ENCODE measurements around the gene ZNF488.
A peak's percentile ranks its signal among the peaks of the same experiment; 100 is the strongest.

ZNF488 gene

DNA sequence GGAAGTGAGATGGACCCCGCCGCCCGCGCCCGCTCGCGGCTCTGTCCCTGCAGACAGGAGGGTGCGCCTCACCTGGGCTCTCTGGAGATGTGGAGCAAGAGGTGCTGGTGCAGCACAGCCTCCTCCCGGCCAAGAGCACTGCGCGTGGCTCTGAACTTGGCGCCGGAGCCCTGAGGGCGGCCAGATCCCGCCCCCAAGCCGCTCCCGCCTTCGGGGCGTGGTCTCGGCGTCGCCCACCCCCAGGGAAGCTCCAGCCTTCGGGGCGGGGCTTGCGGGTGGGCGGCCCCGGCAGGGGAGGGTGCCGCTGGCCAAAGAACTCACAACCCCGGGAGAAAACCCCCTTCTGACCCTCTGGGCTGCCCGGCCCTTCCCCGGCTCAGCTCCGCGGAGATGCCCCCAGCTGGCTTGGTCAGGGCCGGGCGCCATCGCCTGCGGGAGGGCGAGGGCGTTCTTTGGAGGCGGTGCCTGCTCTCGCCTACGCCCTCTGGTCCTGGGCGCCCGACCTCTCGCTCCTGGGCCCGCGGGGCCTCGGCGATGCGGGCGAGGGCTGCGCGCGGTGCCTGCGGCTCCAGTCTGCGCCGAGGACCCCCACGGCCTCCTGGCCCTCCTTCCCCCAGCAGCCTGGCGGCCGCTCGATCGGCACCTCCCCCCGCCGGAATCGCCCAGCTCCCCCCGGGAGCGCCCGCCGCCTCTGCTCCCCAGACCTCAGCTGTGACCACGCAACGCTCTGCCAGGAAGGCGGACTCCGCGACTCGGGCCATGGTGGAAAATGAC is at the start of gene ZNF488:
TSS of gene ZNF488 (minus strand) at position 146 of the 774 bp plus-strand sequence. CDS start 15,464 bp downstream, outside the sequence.
- peak within 1 kb of the TSS; percentile 79 for H3K4me2 ChIP-seq (ENCODE audit: low read length)
- H3K9me2 ChIP-seq (replicated peaks; ENCODE audit: control insufficient read depth, low read length), result no peaks in the 10 kb centered on the region
- no peaks in the 10 kb centered on the region for H3K36me3 ChIP-seq (ENCODE audit: control insufficient read depth, low read length)
- peaks cover 22% of the 10 kb centered on the region for H3K27me3 ChIP-seq (ENCODE audit: control insufficient read depth, low read length)
- H3K79me2 ChIP-seq (ENCODE audit: control insufficient read depth, low read length), result no peaks in the 10 kb centered on the region
- H3K4me1 ChIP-seq (ENCODE audit: control insufficient read depth, low read length), result peaks cover 13% of the 10 kb centered on the region
- H3K27ac ChIP-seq (ENCODE audit: low read depth, low read length), result no peak within 1 kb of the TSS
- no peaks in the 10 kb centered on the region; the same call in 1 of the 2 replicates for H4K20me1 ChIP-seq (ENCODE audit: control insufficient read depth, insufficient read depth, low read depth, low read length)
- no peaks in the 10 kb centered on the region for H3F3A ChIP-seq (ENCODE audit: control insufficient read depth, insufficient read depth)
- TF ChIP-seq EZH2phosphoT487 (IDR thresholded peaks at IDR 0.05; ENCODE audit: borderline replicate concordance, low read length) (no peak), CTCF (IDR thresholded peaks at IDR 0.05; ENCODE audit: low read depth, low read length, poor library complexity, severe bottlenecking) (no peak)
- H3K9me3 ChIP-seq (ENCODE audit: control insufficient read depth, insufficient read depth, low read length), result no peaks in the 10 kb centered on the region
- peak within 1 kb of the TSS; percentile 78 for H3K4me3 ChIP-seq (ENCODE audit: low read length)

GRCh38 chr10:47425813-47426419 is 41.8 kb upstream of the ZNF488 start:
- no peak overlapping the region for H3K27ac ChIP-seq (ENCODE audit: low read depth, low read length)
- H3K4me3 ChIP-seq (ENCODE audit: low read length), result no peak overlapping the region
- TF ChIP-seq EZH2phosphoT487 (IDR thresholded peaks at IDR 0.05; ENCODE audit: borderline replicate concordance, low read length) (no peak), CTCF (IDR thresholded peaks at IDR 0.05; ENCODE audit: low read depth, low read length, poor library complexity, severe bottlenecking) (no peak)
- no peaks in the 10 kb centered on the region for H3K27me3 ChIP-seq (ENCODE audit: control insufficient read depth, low read length)
- no peaks in the 10 kb centered on the region for H3K9me2 ChIP-seq (replicated peaks; ENCODE audit: control insufficient read depth, low read length)
- H3K36me3 ChIP-seq (ENCODE audit: control insufficient read depth, low read length), result no peaks in the 10 kb centered on the region
- no peaks in the 10 kb centered on the region for H3K9me3 ChIP-seq (ENCODE audit: control insufficient read depth, insufficient read depth, low read length)
- H3K4me2 ChIP-seq (ENCODE audit: low read length), result no peak overlapping the region
- no peaks in the 10 kb centered on the region for H3K4me1 ChIP-seq (ENCODE audit: control insufficient read depth, low read length)
- H4K20me1 ChIP-seq (ENCODE audit: control insufficient read depth, insufficient read depth, low read depth, low read length), result no peaks in the 10 kb centered on the region
- no peaks in the 10 kb centered on the region for H3K79me2 ChIP-seq (ENCODE audit: control insufficient read depth, low read length)
- no peaks in the 10 kb centered on the region for H3F3A ChIP-seq (ENCODE audit: control insufficient read depth, insufficient read depth)

DNA sequence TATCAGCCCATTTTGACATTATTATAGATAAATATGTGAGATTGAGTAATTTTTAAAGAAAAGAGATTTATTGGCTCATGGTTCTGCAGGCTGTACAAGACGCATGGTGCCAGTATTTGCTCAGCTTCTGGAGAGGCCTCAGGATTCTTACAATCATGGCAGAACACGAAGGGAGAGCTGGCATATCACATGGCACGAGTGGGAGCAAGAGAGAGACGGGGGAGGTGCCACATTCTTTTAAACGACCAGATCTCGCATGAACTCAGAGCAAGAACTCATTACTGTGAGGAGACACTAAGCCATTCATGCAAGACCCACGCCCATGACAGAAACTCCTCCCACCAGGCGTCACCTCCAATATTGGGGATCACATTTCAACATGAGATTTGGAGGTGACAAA is 40.1 kb upstream of the ZNF488 start:
- TF ChIP-seq EZH2phosphoT487 (IDR thresholded peaks at IDR 0.05; ENCODE audit: borderline replicate concordance, low read length) (no peak), CTCF (IDR thresholded peaks at IDR 0.05; ENCODE audit: low read depth, low read length, poor library complexity, severe bottlenecking) (no peak)
- Histone ChIP-seq H3K4me1 (ENCODE audit: control insufficient read depth, low read length) (no peaks in the 10 kb centered on the region), H3K4me2 (ENCODE audit: low read length) (no peak overlapping the region), H3K9me3 (ENCODE audit: control insufficient read depth, insufficient read depth, low read length) (no peaks in the 10 kb centered on the region), H3F3A (ENCODE audit: control insufficient read depth, insufficient read depth) (no peaks in the 10 kb centered on the region), H4K20me1 (ENCODE audit: control insufficient read depth, insufficient read depth, low read depth, low read length) (no peaks in the 10 kb centered on the region), H3K36me3 (ENCODE audit: control insufficient read depth, low read length) (no peaks in the 10 kb centered on the region), H3K79me2 (ENCODE audit: control insufficient read depth, low read length) (no peaks in the 10 kb centered on the region), H3K27me3 (ENCODE audit: control insufficient read depth, low read length) (no peaks in the 10 kb centered on the region), H3K4me3 (ENCODE audit: low read length) (no peak overlapping the region), H3K27ac (ENCODE audit: low read depth, low read length) (no peak overlapping the region), H3K9me2 (replicated peaks; ENCODE audit: control insufficient read depth, low read length) (no peaks in the 10 kb centered on the region)
